K562 (cell line): Measurements from ENCODE around the gene ITSN1. TPM values are rescaled to one million over a fixed set of nuclear protein-coding genes. Genes with fewer than 3 reads are reported as not detected.

Source experiments
- ATAC-seq: fragments of 200-7000 bp; cut with Tn5 transposase; 3 replicates; pipeline ENCODE4 v1.9.1; 2020; ENCODE audit warnings: moderate library complexity
- BruUV-seq: library from RNA; stranded (reverse); fragments of 400-500 nt; replicated peaks from 2 replicates; lab custom pipeline; 2021; lab: Mats Ljungman, UMichigan
- CTCF ChIA-PET: fragments of 300-600 bp; formaldehyde crosslinking; extraction: SDS; loops from one replicate; lab custom pipeline; 2021; ENCODE audit warnings: low intra/inter-chr PET ratio; lab: Yijun Ruan, JAX
- POLR2A ChIA-PET: fragments of 300-600, 350-650 bp; sonication (Branson Sonifier 250); formaldehyde crosslinking; extraction: SDS; loops from one replicate; lab custom pipeline; 2021; ENCODE audit warnings: antibody characterized with exemption, inconsistent platforms; lab: Yijun Ruan, JAX
- DNase-seq, 4 experiments: peaks; one replicate each; pipeline versions ENCODE4 v3.0.0 to v3.0.0-alpha.2; 2011 to 2018; ENCODE audit warnings: low spot score in 3 of 4, mixed read lengths in 3 of 4; ENCODE audit errors: extremely low read depth in 1 of 4
- FAIRE-seq: peaks from 2 replicates; lab custom pipeline; 2011; peaks lifted over from hg19 to GRCh38; lab: Jason Lieb, UNC
- H2AFZ ChIP-seq: 2 replicates; pipeline ENCODE4 v1.6.0; 2011; ENCODE audit warnings: low read depth, low read length, control low read depth, inconsistent platforms
- H3K27ac ChIP-seq: fragments of 200-600 bp; 3 replicates; pipeline ENCODE4 v1.8.0; 2011; ENCODE audit warnings: low read depth, mild to moderate bottlenecking, control low read depth, inconsistent platforms, low read length, moderate library complexity, mixed read lengths; ENCODE audit errors: extremely low read depth
- H3K27me3 ChIP-seq, 2 experiments: fragments of 300-600 bp in 1 of 2; 2 replicates in 1 of 2; 3 replicates in 1 of 2; pipeline versions ENCODE4 v1.6.0 to v1.8.0; 2011; ENCODE audit warnings: inconsistent platforms in 2 of 2, low read length in 2 of 2, mild to moderate bottlenecking in 1 of 2, mixed read lengths in 1 of 2, moderate library complexity in 1 of 2; ENCODE audit not compliant: control insufficient read depth in 2 of 2, insufficient read depth in 2 of 2
- H3K36me3 ChIP-seq: fragments of 300-600 bp; 3 replicates; pipeline ENCODE4 v1.8.0; 2011; ENCODE audit warnings: mild to moderate bottlenecking, low read length, inconsistent platforms; ENCODE audit not compliant: control insufficient read depth, insufficient read depth
- H3K4me1 ChIP-seq, 2 experiments: fragments of 200-600 bp in 1 of 2; replicated peaks in 1 of 2; 2 replicates in 1 of 2; 3 replicates in 1 of 2; pipeline versions ENCODE4 v1.5.1 to v1.8.0; 2011; ENCODE audit warnings: inconsistent platforms in 2 of 2, low read length in 2 of 2, mild to moderate bottlenecking in 1 of 2, mixed read lengths in 1 of 2, moderate library complexity in 1 of 2; ENCODE audit not compliant: control insufficient read depth in 2 of 2, insufficient read depth in 2 of 2
- H3K4me2 ChIP-seq: 2 replicates; pipeline ENCODE4 v1.6.1; 2011; ENCODE audit warnings: low read length, control low read depth, inconsistent platforms, mixed read lengths; ENCODE audit not compliant: insufficient read depth
- H3K4me3 ChIP-seq: fragments of 200-600 bp; sonication (generic), shearing (Covaris generic); 2 replicates; pipeline ENCODE4 v1.5.1; 2016; ENCODE audit warnings: control low read depth, inconsistent platforms
- H3K79me2 ChIP-seq: fragments of 200-600 bp; 3 replicates; pipeline ENCODE4 v1.8.0; 2011; ENCODE audit warnings: low read length, inconsistent platforms; ENCODE audit not compliant: control insufficient read depth, insufficient read depth
- H3K9ac ChIP-seq, 2 experiments: 2 replicates each; pipeline versions ENCODE4 v1.6.0 to v1.6.1; 2011; ENCODE audit warnings: low read depth in 2 of 2, low read length in 2 of 2, control low read depth in 1 of 2, inconsistent platforms in 1 of 2, mild to moderate bottlenecking in 1 of 2, mixed read lengths in 1 of 2; ENCODE audit not compliant: insufficient read depth in 1 of 2
- H3K9me1 ChIP-seq: one replicate; pipeline ENCODE4 v1.6.0; 2011; ENCODE audit warnings: inconsistent platforms, mild to moderate bottlenecking, low read length, moderate library complexity; ENCODE audit not compliant: control insufficient read depth, insufficient read depth
- H3K9me3 ChIP-seq: replicated peaks from 2 replicates; pipeline ENCODE4 v1.5.1; 2011; ENCODE audit warnings: low read depth, low read length, inconsistent platforms; ENCODE audit not compliant: control insufficient read depth, insufficient read depth
- H4K20me1 ChIP-seq: replicated peaks from 2 replicates; pipeline ENCODE4 v1.6.1; 2011; ENCODE audit warnings: low read length, inconsistent platforms, mixed read lengths; ENCODE audit not compliant: control insufficient read depth, insufficient read depth
- CBX3 ChIP-seq, 2 experiments: IDR thresholded peaks; 1 replicate in 1 of 2; 2 replicates in 1 of 2; pipeline ENCODE4 v1.6.1; 2012; ENCODE audit warnings: inconsistent platforms in 2 of 2, low read length in 2 of 2, borderline replicate concordance in 1 of 2, control low read depth in 1 of 2
- EGR1 ChIP-seq: fragments of 450-650 bp; conservative IDR thresholded peaks from 2 replicates; pipeline ENCODE4 v1.6.1; 2017; ENCODE audit warnings: mild to moderate bottlenecking
- FOXP1 ChIP-seq: sonication (generic); formaldehyde crosslinking; IDR thresholded peaks from 2 replicates; pipeline ENCODE4 v1.8.0; 2022; ENCODE audit warnings: mild to moderate bottlenecking, missing genetic modification reagents
- HDAC6 ChIP-seq: IDR thresholded peaks from 2 replicates; pipeline ENCODE4 v1.6.1; 2012; ENCODE audit warnings: low read depth, mild to moderate bottlenecking, control low read depth, inconsistent platforms, low read length, moderate library complexity
- IRF1 ChIP-seq: sonication (generic); formaldehyde crosslinking; IDR thresholded peaks from 2 replicates; pipeline ENCODE4 v1.8.0; 2022; ENCODE audit warnings: missing genetic modification reagents, mild to moderate bottlenecking, borderline replicate concordance
- SETDB1 ChIP-seq: IDR thresholded peaks from one replicate; pipeline ENCODE4 v1.6.1; 2012; ENCODE audit warnings: low read length, control low read depth, inconsistent platforms
- ZBTB8A ChIP-seq: fragments of 450-650 bp; IDR thresholded peaks from 2 replicates; pipeline ENCODE4 v1.6.1; 2018; ENCODE audit warnings: mild to moderate bottlenecking, moderate library complexity; ENCODE audit not compliant: partially characterized antibody
- WGBS: fragments of 100-300 bp; shearing (Covaris generic); methylation state at CpG from one replicate; pipeline ENCODE4 v1.1.6; 2016; ENCODE audit warnings: low coverage, mixed read lengths; ENCODE audit not compliant: insufficient coverage; ENCODE audit errors: missing lambda C conversion rate; 5-methylcytosine and 5-hydroxymethylcytosine counted together
- in situ Hi-C: fragments of 300-500 bp; cut with MboI; formaldehyde crosslinking; loops from 4 replicates; pipeline ENCODE4 v1.15.0; 2018; ENCODE audit warnings: inconsistent platforms, mixed read lengths
- intact Hi-C: fragments of 100-400 bp; cut with micrococcal nuclease; formaldehyde crosslinking; loops from 2 replicates; pipeline ENCODE4 v1.14.2; 2022
- polyA plus RNA-seq, 8 experiments: library from polyadenylated mRNA; depleted of rRNA in 4 of 8; stranded (reverse) in 5 of 8; unstranded in 3 of 8; fragments of >200 nt; fragmentation: Nextera tagmentation in 2 of 8; fragmentation: Illumina TruSeq in 1 of 8; extraction: Ambion mirVana in 2 of 8; extraction: Trizol in 1 of 8; gene quantifications; 2 replicates each; pipeline versions ENCODE4 v1.2.1 to v1.2.3, GENCODE V29; 2011 to 2014; ENCODE audit warnings: inconsistent platforms in 1 of 8, missing spikeins in 1 of 8
- total RNA-seq, 7 experiments: library from RNA; depleted of rRNA in 6 of 7; stranded (reverse); fragments of >200 nt in 6 of 7; fragmentation: Illumina TruSeq in 2 of 7; extraction: Trizol in 2 of 7; gene quantifications; 2 replicates each; pipeline versions ENCODE4 v1.2.1 to v1.2.3, GENCODE V29; 2011 to 2021; ENCODE audit warnings: low replicate concordance in 1 of 7

The ITSN1 gene
- total and polyA plus RNA-seq, 9 of the 15 experiments (the other 6 are each of a cell fraction or from before 2014, with no cell fraction given) = 1.1 to 12.6 (median 4.8) TPM

- H3K4me2 ChIP-seq = no peak overlapping the region
- no peaks in the 10 kb centered on the region for H3K9me3 ChIP-seq
Measured at GRCh38 chr21:33875026-33875695, 232.9 kb downstream of the ITSN1 start.

More at GRCh38 chr21:33875026-33875695, 232.9 kb downstream of the ITSN1 start:
- no peak for TF ChIP-seq CBX3 (IDR thresholded peaks at IDR 0.05; ENCODE audit: borderline replicate concordance in 1 of 2, low read length in 2 of 2)
- TF ChIP-seq SETDB1 = no peak
- TF ChIP-seq FOXP1 (CRISPR knock-in tag) = no peak
- TF ChIP-seq EGR1 = no peak
- TF ChIP-seq IRF1 (CRISPR knock-in tag) = no peak
- TF ChIP-seq ZBTB8A = no peak
- TF ChIP-seq HDAC6 = no peak
- Histone ChIP-seq H3K9me1 (no peaks in the 10 kb centered on the region), H3K27me3 (peaks cover 23 to 55% of the 10 kb centered on the region in 2 experiments; a peak in 4 of 5 replicates), H3K4me3 (no peak overlapping the region), H3K27ac (no peak overlapping the region), H3K36me3 (no peaks in the 10 kb centered on the region), H3K9ac (no peak overlapping the region), H4K20me1 (0 out of 2 replicates have a peak, but pooled peaks cover 3% of the 10 kb centered on the region), H2AFZ (no peak overlapping the region), H3K4me1 (no peaks in the 10 kb centered on the region; a peak in 1 of 5 replicates), H3K79me2 (no peaks in the 10 kb centered on the region)
- CTCF ChIA-PET = no interaction called here
- intact Hi-C loops = loop anchor here (10.0 kb wide), 1 partner anchor 150 kb away; no protein-coding TSS in a partner anchor
- in situ Hi-C loops = no loop called here
- WGBS = 21% methylated on average over 19 of the region's 20 CpGs
- POLR2A ChIA-PET = interaction anchor here (0.6 kb wide), 1 partner anchor 33 kb away, joined by 3 read pairs; no protein-coding TSS in a partner anchor
- FAIRE-seq (no peak), DNase-seq (no peak), ATAC-seq (no peak)
- no TSS peak for BruUV-seq
